HEK293 (cell line): ENCODE data around the gene HTRA1.

ENCODE experiments used
- CTCF ChIA-PET: fragments of 350-600 bp; formaldehyde crosslinking; extraction: SDS; loops from one replicate; lab custom pipeline; 2021; ENCODE audit warnings: antibody characterized with exemption; lab: Yijun Ruan, JAX
- POLR2A ChIA-PET: fragments of 300-600 bp; formaldehyde crosslinking; extraction: SDS; loops from one replicate; lab custom pipeline; 2020; ENCODE audit warnings: antibody characterized with exemption, inconsistent platforms; lab: Yijun Ruan, JAX
- H3K27ac ChIP-seq: fragments of 200-500 bp; sonication (Bioruptor generic); 2 replicates; pipeline ENCODE4 v1.5.1; 2014; ENCODE audit warnings: low read depth, low read length, control low read depth, inconsistent platforms; ENCODE audit errors: extremely low read depth
- H3K36me3 ChIP-seq, 2 experiments: fragments of 200-500 bp in 1 of 2; sonication (Bioruptor generic) in 1 of 2; 1 replicate in 1 of 2; 2 replicates in 1 of 2; pipeline ENCODE4 v1.5.1; 2014 to 2017; ENCODE audit warnings: inconsistent platforms in 2 of 2, low read length in 2 of 2; ENCODE audit not compliant: control insufficient read depth in 2 of 2, insufficient read depth in 1 of 2
- H3K4me1 ChIP-seq: fragments of 200-500 bp; sonication (Bioruptor generic); 2 replicates; pipeline ENCODE4 v1.5.1; 2014; ENCODE audit warnings: mild to moderate bottlenecking, low read length, inconsistent platforms; ENCODE audit not compliant: control insufficient read depth, insufficient read depth
- H3K4me3 ChIP-seq: 2 replicates; pipeline ENCODE4 v1.5.1; 2011; ENCODE audit warnings: low read depth, mild to moderate bottlenecking, control low read depth, low read length, moderate library complexity
- H3K9me3 ChIP-seq: fragments of 200-500 bp; sonication (Bioruptor generic); 2 replicates; pipeline ENCODE4 v1.5.1; 2014; ENCODE audit warnings: low read depth, low read length, inconsistent platforms; ENCODE audit not compliant: control insufficient read depth, insufficient read depth
- BCL11A ChIP-seq: fragments of 450-650 bp; formaldehyde crosslinking; IDR thresholded peaks from 2 replicates; pipeline ENCODE4 v1.5.1; 2016; ENCODE audit warnings: low read depth, missing biosample characterization, missing genetic modification characterization
- HOXD13 ChIP-seq: sonication (generic); formaldehyde crosslinking; IDR thresholded peaks from 2 replicates; pipeline ENCODE4 v1.8.0; 2022; ENCODE audit warnings: missing genetic modification reagents, borderline replicate concordance
- MYNN ChIP-seq: fragments of 450-650 bp; formaldehyde crosslinking; IDR thresholded peaks from 2 replicates; pipeline ENCODE4 v1.5.1; 2016; ENCODE audit warnings: missing biosample characterization, missing genetic modification characterization, borderline replicate concordance
- OSR2 ChIP-seq: fragments of 450-650 bp; formaldehyde crosslinking; IDR thresholded peaks from 2 replicates; pipeline ENCODE4 v1.5.1; 2016; ENCODE audit warnings: missing biosample characterization, missing genetic modification characterization
- PRDM1 ChIP-seq: fragments of 450-650 bp; formaldehyde crosslinking; IDR thresholded peaks from 2 replicates; pipeline ENCODE4; 2016; ENCODE audit warnings: missing biosample characterization, missing genetic modification characterization
- REPIN1 ChIP-seq: fragments of 450-650 bp; formaldehyde crosslinking; IDR thresholded peaks from 2 replicates; pipeline ENCODE4 v1.5.1; 2017; ENCODE audit warnings: missing biosample characterization, missing genetic modification characterization, low read depth
- ZBTB1 ChIP-seq: fragments of 450-650 bp; formaldehyde crosslinking; IDR thresholded peaks from 2 replicates; pipeline ENCODE4 v1.5.1; 2016; ENCODE audit warnings: missing biosample characterization, missing genetic modification characterization
- ZBTB8A ChIP-seq: fragments of 450-650 bp; formaldehyde crosslinking; IDR thresholded peaks from 2 replicates; pipeline ENCODE4 v1.5.1; 2016; ENCODE audit warnings: missing biosample characterization, missing genetic modification characterization
- ZNF19 ChIP-seq: fragments of 450-650 bp; formaldehyde crosslinking; IDR thresholded peaks from 2 replicates; pipeline ENCODE4; 2016; ENCODE audit warnings: missing biosample characterization, missing genetic modification characterization, low read depth
- ZNF239 ChIP-seq: fragments of 450-650 bp; formaldehyde crosslinking; IDR thresholded peaks from 2 replicates; pipeline ENCODE4 v1.5.1; 2016; ENCODE audit warnings: missing biosample characterization, missing genetic modification characterization
- ZNF391 ChIP-seq: fragments of 450-650 bp; formaldehyde crosslinking; IDR thresholded peaks from 2 replicates; pipeline ENCODE4 v1.5.1; 2016; ENCODE audit warnings: low read depth, missing biosample characterization, missing genetic modification characterization, borderline replicate concordance
- ZNF558 ChIP-seq: fragments of 450-650 bp; formaldehyde crosslinking; IDR thresholded peaks from 2 replicates; pipeline ENCODE4 v1.5.1; 2016; ENCODE audit warnings: missing biosample characterization, missing genetic modification characterization
- ZNF664 ChIP-seq: fragments of 450-650 bp; formaldehyde crosslinking; IDR thresholded peaks from 2 replicates; pipeline ENCODE4 v1.5.1; 2016; ENCODE audit warnings: missing biosample characterization, missing genetic modification characterization
- ZNF843 ChIP-seq: fragments of 450-650 bp; formaldehyde crosslinking; IDR thresholded peaks from 2 replicates; pipeline ENCODE4 v1.5.1; 2016; ENCODE audit warnings: missing biosample characterization, missing genetic modification characterization
- ZSCAN16 ChIP-seq: fragments of 450-650 bp; formaldehyde crosslinking; IDR thresholded peaks from 2 replicates; pipeline ENCODE4 v1.5.1; 2016; ENCODE audit warnings: missing biosample characterization, missing genetic modification characterization
- TF ChIP-seq, protein P1 (sequence below): fragments of 450-650 bp; formaldehyde crosslinking; IDR thresholded peaks from 2 replicates; pipeline ENCODE4 v1.5.1; 2016; ENCODE audit warnings: missing biosample characterization, missing genetic modification characterization
- TF ChIP-seq, protein P2 (sequence below): fragments of 450-650 bp; formaldehyde crosslinking; IDR thresholded peaks from 2 replicates; pipeline ENCODE4 v1.5.1; 2016; ENCODE audit warnings: missing biosample characterization, missing genetic modification characterization
- TF ChIP-seq, protein P3 (sequence below): fragments of 450-650 bp; formaldehyde crosslinking; IDR thresholded peaks from 2 replicates; pipeline ENCODE4 v1.5.1; 2016; ENCODE audit warnings: missing biosample characterization, missing genetic modification characterization
- TF ChIP-seq, protein P4 (sequence below): fragments of 450-650 bp; formaldehyde crosslinking; optimal IDR thresholded peaks from 2 replicates; pipeline ENCODE3; 2016; ENCODE audit warnings: missing biosample characterization, mild to moderate bottlenecking, missing genetic modification characterization

Gene HTRA1

DNA sequence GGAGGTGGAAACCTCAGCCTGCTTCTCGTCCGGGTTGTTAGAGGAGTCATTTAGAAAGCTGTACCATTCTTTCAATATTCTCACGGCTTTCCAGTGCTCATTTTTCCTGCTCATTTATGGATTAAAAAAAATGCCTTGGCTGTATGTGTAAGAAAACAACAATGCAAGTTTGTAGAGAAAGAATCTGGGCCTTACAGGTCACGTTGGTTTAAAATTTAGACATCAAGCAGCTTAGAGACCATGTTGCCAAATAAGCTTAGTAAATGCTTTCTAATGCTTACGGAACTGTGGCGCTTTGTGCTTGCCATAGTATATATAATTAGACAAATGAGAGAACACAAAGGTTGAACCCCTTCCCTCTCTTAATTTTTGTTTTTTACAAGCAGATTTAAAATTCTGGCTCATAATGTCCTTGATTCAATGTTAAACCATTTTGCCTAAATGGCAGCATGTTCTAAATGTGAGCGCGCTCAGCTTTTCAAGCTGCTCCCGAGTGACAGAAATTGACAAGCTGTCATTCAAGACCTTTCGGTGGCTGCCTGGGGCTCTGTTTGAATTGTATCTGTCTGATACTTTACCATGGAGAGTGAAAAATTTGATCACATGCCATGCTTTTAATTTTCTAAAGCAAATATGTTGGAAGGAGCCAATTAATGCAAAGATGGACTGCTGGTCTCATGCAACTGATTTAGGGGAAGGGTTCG lies 5.8 kb upstream of the HTRA1 start (continued):
- TF ChIP-seq ZNF19 (tag by site-specific recombination), result no peak
- TF ChIP-seq, all 188 proteins: peak for 0

DNA sequence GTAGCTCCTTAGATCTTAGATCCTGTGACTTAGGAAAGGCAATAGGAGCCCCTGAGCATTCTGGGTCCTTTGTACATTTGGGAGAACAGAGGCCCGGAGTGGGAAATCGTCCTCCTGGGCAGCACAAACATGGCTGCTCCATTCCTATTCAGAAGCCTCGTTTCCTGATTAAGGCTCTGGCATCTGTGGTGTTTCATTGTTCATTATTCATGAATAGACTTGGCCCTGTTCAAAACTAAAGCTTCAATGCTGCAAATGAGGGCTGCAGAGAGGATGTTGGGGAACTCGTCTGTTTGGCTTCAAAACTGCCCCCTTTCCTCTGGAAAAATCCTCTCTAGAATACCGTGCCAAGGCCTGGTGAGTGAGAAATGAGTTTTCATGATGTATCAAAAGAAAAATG lies 3.4 kb upstream of the HTRA1 start:
- CTCF ChIA-PET, result interaction anchor here (0.7 to 1.4 kb wide), 4 partner anchors 22 to 404 kb away, joined by 3 to 7 read pairs (median 3); no protein-coding TSS in a partner anchor
- Histone ChIP-seq H3K9me3 (no peaks in the 10 kb centered on the region), H3K36me3 (no peaks in the 10 kb centered on the region), H3K27ac (no peak overlapping the region), H3K4me3 (no peak overlapping the region), H3K4me1 (peaks cover 2% of the 10 kb centered on the region; the same call in 1 of the 2 replicates)
- TF ChIP-seq ZBTB1 (no peak), REPIN1 (tag by site-specific recombination) (no peak), PRDM1 (no peak), OSR2 (no peak), MYNN (tag by site-specific recombination) (no peak), BCL11A (tag by site-specific recombination) (no peak), ZNF391 (no peak), ZNF664 (tag by site-specific recombination) (no peak), ZNF558 (no peak), ZSCAN16 (no peak), ZBTB8A (tag by site-specific recombination) (no peak), HOXD13 (no peak), ZNF239 (tag by site-specific recombination) (no peak), ZNF843 (tag by site-specific recombination) (no peak)
- TF ChIP-seq, protein P1, sequence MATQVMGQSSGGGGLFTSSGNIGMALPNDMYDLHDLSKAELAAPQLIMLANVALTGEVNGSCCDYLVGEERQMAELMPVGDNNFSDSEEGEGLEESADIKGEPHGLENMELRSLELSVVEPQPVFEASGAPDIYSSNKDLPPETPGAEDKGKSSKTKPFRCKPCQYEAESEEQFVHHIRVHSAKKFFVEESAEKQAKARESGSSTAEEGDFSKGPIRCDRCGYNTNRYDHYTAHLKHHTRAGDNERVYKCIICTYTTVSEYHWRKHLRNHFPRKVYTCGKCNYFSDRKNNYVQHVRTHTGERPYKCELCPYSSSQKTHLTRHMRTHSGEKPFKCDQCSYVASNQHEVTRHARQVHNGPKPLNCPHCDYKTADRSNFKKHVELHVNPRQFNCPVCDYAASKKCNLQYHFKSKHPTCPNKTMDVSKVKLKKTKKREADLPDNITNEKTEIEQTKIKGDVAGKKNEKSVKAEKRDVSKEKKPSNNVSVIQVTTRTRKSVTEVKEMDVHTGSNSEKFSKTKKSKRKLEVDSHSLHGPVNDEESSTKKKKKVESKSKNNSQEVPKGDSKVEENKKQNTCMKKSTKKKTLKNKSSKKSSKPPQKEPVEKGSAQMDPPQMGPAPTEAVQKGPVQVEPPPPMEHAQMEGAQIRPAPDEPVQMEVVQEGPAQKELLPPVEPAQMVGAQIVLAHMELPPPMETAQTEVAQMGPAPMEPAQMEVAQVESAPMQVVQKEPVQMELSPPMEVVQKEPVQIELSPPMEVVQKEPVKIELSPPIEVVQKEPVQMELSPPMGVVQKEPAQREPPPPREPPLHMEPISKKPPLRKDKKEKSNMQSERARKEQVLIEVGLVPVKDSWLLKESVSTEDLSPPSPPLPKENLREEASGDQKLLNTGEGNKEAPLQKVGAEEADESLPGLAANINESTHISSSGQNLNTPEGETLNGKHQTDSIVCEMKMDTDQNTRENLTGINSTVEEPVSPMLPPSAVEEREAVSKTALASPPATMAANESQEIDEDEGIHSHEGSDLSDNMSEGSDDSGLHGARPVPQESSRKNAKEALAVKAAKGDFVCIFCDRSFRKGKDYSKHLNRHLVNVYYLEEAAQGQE, result no peak
- TF ChIP-seq, protein P2, sequence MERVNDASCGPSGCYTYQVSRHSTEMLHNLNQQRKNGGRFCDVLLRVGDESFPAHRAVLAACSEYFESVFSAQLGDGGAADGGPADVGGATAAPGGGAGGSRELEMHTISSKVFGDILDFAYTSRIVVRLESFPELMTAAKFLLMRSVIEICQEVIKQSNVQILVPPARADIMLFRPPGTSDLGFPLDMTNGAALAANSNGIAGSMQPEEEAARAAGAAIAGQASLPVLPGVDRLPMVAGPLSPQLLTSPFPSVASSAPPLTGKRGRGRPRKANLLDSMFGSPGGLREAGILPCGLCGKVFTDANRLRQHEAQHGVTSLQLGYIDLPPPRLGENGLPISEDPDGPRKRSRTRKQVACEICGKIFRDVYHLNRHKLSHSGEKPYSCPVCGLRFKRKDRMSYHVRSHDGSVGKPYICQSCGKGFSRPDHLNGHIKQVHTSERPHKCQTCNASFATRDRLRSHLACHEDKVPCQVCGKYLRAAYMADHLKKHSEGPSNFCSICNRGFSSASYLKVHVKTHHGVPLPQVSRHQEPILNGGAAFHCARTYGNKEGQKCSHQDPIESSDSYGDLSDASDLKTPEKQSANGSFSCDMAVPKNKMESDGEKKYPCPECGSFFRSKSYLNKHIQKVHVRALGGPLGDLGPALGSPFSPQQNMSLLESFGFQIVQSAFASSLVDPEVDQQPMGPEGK, result no peak
- TF ChIP-seq, protein P3, sequence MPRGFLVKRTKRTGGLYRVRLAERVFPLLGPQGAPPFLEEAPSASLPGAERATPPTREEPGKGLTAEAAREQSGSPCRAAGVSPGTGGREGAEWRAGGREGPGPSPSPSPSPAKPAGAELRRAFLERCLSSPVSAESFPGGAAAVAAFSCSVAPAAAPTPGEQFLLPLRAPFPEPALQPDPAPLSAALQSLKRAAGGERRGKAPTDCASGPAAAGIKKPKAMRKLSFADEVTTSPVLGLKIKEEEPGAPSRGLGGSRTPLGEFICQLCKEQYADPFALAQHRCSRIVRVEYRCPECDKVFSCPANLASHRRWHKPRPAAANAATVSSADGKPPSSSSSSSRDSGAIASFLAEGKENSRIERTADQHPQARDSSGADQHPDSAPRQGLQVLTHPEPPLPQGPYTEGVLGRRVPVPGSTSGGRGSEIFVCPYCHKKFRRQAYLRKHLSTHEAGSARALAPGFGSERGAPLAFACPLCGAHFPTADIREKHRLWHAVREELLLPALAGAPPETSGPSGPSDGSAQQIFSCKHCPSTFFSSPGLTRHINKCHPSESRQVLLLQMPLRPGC, result no peak
- TF ChIP-seq, protein P4, sequence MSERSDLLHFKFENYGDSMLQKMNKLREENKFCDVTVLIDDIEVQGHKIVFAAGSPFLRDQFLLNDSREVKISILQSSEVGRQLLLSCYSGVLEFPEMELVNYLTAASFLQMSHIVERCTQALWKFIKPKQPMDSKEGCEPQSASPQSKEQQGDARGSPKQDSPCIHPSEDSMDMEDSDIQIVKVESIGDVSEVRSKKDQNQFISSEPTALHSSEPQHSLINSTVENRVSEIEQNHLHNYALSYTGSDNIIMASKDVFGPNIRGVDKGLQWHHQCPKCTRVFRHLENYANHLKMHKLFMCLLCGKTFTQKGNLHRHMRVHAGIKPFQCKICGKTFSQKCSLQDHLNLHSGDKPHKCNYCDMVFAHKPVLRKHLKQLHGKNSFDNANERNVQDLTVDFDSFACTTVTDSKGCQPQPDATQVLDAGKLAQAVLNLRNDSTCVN (tag by site-specific recombination), result no peak
- POLR2A ChIA-PET, result no interaction called here
